HG02870 (cell line): Measurements from ENCODE around the gene OR2C3.
"Not testable (repeated sequence)": the region's sequence is repeated elsewhere in the genome, so short reads cannot be mapped to it uniquely, and the experiment has no call there.

ENCODE experiments used
- ATAC-seq: cut with Tn5 transposase; IDR thresholded peaks from one replicate; pipeline ENCODE4 v1.9.1; 2021; ENCODE audit warnings: mild to moderate bottlenecking, moderate library complexity; ENCODE audit not compliant: unreplicated experiment

OR2C3 gene

GRCh38 chr1:247536340-247536739 lies at the start of gene OR2C3:
Gene OR2C3, minus strand, starts transcription at chr1:247536440. Its CDS starts 3,929 bp downstream, at chr1:247532511.
- no peak for ATAC-seq

DNA sequence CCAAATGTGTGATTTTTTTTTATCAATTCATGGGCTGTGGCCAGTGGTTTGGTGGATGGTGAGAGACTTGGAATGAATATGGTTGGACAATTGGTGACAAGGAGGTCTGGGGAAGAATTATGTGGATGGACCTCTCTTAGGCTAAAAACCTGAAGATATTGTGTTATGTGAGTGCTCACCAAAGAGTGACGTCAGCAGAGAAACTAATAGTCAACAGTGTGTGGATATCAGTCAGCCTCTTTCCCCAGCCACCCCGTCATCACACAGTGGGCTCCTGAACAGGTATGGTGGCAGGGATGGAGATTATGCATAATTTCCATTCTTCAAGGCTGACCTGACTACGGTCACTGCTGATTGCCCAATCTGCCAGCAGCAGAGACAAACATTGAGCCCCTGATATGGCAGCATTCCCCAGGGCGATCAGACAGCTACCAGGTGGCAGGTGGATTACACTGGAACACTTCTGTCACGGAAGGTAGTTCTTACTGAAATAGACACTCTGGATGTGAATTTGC lies 42.8 kb upstream of the OR2C3 start:
- no peak for ATAC-seq

DNA sequence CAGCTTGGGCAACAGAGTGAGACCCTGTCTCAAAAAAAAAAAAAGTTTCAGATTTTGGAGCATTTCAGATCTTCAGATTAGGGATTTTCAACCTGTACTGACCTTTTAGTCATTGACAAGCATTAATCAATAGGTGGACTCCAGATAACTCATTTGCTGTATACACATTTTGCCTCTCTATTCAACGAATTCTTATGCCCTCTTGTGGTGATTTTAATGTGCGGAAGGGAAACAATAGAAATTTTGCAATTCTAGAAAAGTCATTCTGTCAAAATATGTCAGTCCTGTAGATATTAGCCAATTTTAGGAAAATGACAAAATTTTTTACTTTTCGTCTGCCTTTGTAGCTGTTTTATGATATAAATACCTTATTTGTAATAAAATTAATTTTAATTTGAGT lies 40.3 kb upstream of the OR2C3 start:
- ATAC-seq: no peak

DNA sequence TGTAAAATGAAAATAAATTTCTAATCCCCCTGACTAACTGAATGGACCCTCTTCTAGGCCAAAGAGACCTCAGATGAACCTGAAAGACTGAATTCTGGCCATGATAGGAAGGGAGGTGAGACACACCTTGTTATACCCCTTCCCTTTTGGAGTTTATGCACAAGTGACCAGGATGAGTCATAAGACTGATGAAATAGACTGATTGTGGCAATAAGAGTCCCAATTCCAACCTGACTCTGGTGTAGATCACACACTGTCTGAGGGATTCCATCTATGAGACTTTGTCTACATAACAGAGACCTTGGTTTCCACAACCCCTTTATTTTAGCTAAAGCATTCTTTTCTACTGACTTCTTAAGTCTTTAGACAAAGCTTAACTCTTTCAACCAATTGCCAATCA lies 38.4 kb upstream of the OR2C3 start:
- no peak for ATAC-seq

DNA sequence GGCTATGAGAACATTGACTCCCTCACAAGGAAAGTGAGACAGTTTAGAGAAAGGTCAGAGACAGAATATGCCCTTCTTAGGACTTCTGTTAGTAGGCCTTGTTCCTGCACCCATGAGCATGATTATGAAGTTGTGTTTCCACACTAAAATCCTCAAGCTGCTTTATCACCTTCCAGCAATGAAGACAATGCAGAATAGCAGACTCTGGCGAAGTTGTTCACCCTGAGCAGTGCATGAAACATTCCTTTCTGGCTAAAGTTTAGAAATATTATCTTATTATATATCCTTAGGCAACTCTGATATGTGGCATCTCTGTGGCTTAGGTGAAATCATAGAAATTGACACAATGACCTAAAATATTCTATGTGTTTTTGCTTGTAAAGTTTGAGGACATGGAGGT lies 38.0 kb upstream of the OR2C3 start:
- no peak for ATAC-seq

- no peak for ATAC-seq
Measured at GRCh38 chr1:247562198-247562597, 26.0 kb upstream of the OR2C3 start.

DNA sequence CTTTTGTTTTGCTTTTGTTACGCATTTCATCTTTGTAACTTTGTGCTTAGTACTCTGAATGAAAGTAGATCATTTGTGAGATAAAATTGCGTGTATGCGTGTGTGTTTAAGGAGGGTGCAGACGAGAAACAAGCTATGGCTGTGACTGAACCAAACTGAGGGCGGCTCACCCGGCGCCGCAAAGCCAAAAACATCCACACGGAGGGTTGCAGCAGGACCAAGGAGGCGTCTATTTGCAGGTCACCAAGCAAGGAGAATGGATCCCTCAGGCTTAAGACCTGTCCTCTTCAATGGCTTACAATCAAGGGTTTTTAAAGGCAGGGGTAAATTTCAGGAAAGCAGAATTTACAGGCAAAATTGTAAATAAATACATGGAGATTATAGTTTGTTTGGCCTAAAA lies 25.5 kb upstream of the OR2C3 start:
- no peak for ATAC-seq

DNA sequence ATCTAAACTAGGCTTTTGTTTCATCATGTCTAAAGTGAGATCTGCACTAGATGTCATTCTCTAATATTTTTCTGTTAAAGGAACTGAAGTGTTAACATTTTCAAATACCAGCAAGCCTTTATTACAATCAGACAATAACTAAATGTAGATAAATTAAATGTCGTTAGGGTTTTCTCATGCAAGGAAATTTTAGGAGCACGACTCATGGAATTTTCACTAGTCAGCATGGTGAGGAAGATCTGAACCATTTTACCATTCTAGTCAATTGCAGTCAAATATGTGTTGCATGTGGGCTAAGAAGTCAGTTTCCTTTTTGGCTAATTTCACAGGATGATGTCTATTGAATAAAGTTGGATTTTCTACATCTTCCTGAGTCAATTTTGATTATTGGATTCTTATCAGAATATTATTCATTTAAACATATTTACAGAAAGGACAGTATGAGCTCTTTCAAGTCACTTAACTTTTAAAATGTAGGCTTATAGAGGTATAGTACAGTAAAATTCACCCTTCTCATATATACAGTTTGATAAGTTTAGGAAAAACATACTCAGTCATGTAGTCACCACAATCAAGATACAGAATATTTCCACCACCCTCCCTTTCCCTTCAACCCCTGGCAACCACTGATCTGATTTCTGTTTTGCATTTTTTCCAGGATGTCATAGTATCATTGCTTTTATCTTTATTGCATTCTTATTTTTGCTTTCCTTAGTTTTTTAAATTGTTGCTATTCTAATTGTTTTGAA lies 21.9 kb upstream of the OR2C3 start:
- ATAC-seq: no peak

GRCh38 chr1:247552231-247552630 lies 16.0 kb upstream of the OR2C3 start:
- ATAC-seq: no peak

- no peak for ATAC-seq
Measured at GRCh38 chr1:247551721-247552120, 15.5 kb upstream of the OR2C3 start.

- no peak for ATAC-seq
Measured at GRCh38 chr1:247548769-247549182, 12.5 kb upstream of the OR2C3 start, which contains the start of gene GCSAML. Gene GCSAML, plus strand, starts transcription at chr1:247549134. Its CDS starts 58 bp downstream, at chr1:247549192.

DNA sequence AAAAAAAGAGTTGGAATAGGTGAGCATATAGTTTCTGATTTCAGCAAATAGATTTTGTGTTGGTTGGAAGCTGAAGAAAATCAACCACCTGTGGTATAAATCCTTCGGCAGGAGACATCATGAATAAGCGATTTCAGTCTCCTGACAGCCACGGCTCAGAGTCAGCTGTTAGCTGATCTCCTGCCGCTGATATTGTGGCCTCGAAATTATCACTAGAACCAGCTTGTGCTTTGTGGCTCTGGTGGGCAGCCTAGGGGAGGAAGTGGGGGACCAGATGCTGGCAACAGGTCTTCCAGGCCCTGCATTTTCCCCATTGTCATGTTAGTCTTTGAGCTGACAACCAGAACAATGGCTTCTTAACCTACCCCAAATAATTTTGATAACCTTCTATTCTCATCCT lies 11.9 kb upstream of the OR2C3 start:
- ATAC-seq: no peak

- no peak for ATAC-seq
Measured at GRCh38 chr1:247542811-247543210, 6.6 kb upstream of the OR2C3 start.

DNA sequence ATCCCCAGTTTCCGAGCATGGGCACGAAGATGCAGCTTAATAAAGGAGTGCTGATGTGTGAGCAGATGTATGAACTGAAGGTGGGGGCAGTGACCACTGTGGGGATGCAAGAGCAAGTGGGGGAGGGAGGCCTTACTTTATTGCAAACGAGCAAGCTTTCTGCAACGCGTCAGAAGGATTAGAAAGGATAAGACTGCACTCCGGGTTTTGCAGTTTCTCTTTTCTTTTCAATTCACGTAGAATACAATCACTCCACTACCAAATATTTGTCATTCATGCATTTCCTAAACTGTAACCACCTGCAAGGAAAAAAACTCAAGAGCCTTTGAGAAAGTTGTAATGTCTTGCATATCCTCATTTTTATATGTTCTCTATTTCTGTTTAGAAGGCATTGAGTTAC lies 4.3 kb upstream of the OR2C3 start:
- ATAC-seq: no peak

GRCh38 chr1:247539215-247539614 lies 3.0 kb upstream of the OR2C3 start:
- no peak for ATAC-seq

- no peak for ATAC-seq
Measured at GRCh38 chr1:247538561-247538960, 2.3 kb upstream of the OR2C3 start.

- no peak for ATAC-seq
Measured at GRCh38 chr1:247535402-247535801, 838 bp downstream of the OR2C3 start.

GRCh38 chr1:247531937-247532336 lies 4.3 kb downstream of the OR2C3 start:
- ATAC-seq: no peak

- no peak for ATAC-seq
Measured at GRCh38 chr1:247530785-247531184, 5.5 kb downstream of the OR2C3 start.

GRCh38 chr1:247529771-247530355 lies 6.4 kb downstream of the OR2C3 start:
- ATAC-seq: no peak

- ATAC-seq: no peak
Measured at GRCh38 chr1:247528812-247529474, 7.3 kb downstream of the OR2C3 start.

- not testable (repeated sequence) for ATAC-seq
Measured at GRCh38 chr1:247521886-247522285, 14.4 kb downstream of the OR2C3 start.
